HG02571 (cell line): Measurements from ENCODE around the gene EYS.
"Not testable (repeated sequence)": the region's sequence is repeated elsewhere in the genome, so short reads cannot be mapped to it uniquely, and the experiment has no call there.

Experiments
- ATAC-seq: cut with Tn5 transposase; IDR thresholded peaks from one replicate; pipeline ENCODE4 v1.9.1; 2021; ENCODE audit warnings: mild to moderate bottlenecking, moderate library complexity; ENCODE audit not compliant: unreplicated experiment

Gene EYS

GRCh38 chr6:65112435-65112834 is 594.6 kb downstream of the EYS start:
- ATAC-seq = no peak

GRCh38 chr6:65110031-65110430 is 597.0 kb downstream of the EYS start:
- ATAC-seq = no peak

- ATAC-seq = no peak
These were observed 608.7 kb downstream of the EYS start for GRCh38 chr6:65098349-65098748.

GRCh38 chr6:65091561-65091960 is 615.5 kb downstream of the EYS start:
- no peak for ATAC-seq

GRCh38 chr6:65088575-65088974 is 618.5 kb downstream of the EYS start:
- no peak for ATAC-seq

- ATAC-seq = no peak
These were observed 625.3 kb downstream of the EYS start for GRCh38 chr6:65081756-65082155.

GRCh38 chr6:65075705-65076230 is 631.3 kb downstream of the EYS start:
- no peak for ATAC-seq

- ATAC-seq = no peak
These were observed 634.5 kb downstream of the EYS start for GRCh38 chr6:65072500-65072899.

DNA sequence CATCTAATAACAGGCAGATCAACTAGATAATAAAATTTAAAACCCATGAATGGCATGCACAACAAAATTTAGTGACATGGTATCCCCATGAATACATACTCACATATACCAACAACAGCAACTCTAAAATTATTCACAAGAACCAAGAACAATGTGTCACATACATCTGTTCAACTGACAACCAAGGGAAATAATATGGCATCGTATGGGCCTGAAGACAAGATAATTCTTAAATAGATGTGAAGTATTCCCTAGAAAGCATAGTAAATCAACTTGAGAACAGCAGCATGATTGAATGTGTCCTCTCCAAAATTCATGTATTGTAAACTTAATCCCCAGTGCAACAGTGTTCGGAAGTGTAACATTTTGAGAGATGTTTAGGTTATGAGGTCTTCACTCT is 635.5 kb downstream of the EYS start:
- no peak for ATAC-seq

- ATAC-seq = no peak
These were observed 642.2 kb downstream of the EYS start for GRCh38 chr6:65064844-65065243.

GRCh38 chr6:65059568-65059967 is 647.5 kb downstream of the EYS start:
- no peak for ATAC-seq

DNA sequence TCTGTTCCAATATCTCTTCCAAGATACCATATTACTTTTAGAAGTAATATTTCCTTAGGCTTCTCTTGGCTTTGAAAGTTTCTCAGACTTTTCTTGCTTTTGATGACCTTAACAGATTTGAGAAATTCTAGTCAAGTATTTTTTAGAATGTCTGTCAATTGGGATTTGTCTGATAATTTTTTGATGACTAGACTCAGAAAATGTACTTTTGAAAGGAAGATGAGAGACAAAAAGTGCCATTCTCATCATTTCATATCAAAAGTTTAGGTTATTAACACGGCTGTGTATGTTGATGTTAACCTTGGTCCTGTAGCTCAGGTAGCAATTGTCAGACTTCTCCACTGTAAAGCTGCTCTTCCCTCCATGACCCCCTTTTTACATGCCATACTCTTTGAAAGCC is 651.5 kb downstream of the EYS start:
- ATAC-seq = no peak

GRCh38 chr6:65052626-65053025 is 654.4 kb downstream of the EYS start:
- no peak for ATAC-seq

DNA sequence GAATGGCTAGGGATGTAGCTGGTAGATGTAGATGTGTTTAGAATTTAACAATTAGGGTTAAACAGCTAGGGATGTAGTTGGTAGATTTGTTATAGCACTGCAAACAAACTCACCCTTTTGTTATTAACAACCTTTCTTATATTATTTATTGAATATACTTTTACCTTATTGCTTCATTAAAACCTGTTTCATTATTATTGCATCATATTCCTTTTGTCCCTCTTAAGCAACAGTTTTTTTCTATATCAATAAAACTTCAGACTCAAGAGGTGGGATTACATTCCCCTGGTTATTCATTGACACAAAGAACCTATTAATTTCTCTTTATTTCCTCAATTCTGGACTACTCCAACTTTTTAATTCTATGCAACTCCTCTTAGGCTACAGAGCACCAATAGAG is 661.2 kb downstream of the EYS start:
- no peak for ATAC-seq

GRCh38 chr6:65014006-65014405 is 693.0 kb downstream of the EYS start:
- ATAC-seq = no peak

- no peak for ATAC-seq
These were observed 700.2 kb downstream of the EYS start for GRCh38 chr6:65006788-65007187.

- no peak for ATAC-seq
These were observed 702.7 kb downstream of the EYS start for GRCh38 chr6:65004283-65004682.

GRCh38 chr6:65002882-65003281 is 704.1 kb downstream of the EYS start:
- not testable (repeated sequence) for ATAC-seq

DNA sequence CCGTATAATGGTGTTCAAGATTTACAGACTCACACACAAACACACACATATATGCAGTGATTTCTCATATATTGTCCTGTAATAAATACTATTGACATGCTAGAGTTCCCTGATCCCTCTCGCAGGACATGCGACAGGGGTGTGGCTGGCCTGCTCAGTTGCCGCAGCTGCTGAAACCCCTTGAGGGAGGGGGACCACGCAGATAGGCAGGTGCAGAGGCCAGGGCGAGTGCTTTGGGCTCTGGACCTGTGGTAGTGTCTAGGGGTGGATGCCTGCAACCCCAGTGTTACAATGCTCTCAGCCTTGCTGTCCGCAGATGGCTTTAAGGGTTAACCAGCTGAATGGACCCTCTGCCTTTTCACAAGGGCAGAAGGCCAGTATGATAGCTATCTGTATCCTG is 706.2 kb downstream of the EYS start:
- no peak for ATAC-seq

- ATAC-seq = no peak
These were observed 708.8 kb downstream of the EYS start for GRCh38 chr6:64998204-64998603.

GRCh38 chr6:64996301-64996700 is 710.7 kb downstream of the EYS start:
- ATAC-seq = no peak

DNA sequence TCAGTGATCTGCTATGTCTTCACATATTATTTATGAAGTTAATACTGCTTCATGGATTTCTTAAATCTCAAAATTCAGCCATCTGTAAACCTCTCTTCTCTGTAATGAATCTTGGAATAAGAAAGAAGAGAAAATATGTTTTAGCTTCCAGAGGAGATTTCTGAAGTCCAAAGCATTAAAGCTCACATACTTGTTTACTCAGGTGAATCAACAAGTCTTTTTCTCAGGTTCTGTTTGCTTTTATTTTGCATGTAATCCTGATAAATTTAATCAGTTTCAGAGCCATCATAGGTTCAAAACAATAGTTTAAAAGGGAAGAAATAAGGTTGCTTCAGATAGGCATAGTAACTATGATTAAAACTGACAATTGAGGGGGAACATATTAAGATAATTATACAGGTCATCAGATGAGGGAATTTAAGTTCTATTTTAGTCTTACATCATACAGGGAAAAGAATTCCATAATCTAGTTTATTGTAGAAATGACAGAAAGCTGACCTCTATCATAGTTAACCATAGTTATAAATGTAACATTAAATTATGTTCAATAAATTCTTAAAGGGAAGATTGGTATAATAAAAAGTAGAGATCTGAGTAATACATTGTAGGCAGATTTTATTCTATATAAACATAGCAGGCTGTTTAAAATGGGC is 716.2 kb downstream of the EYS start:
- ATAC-seq = no peak

GRCh38 chr6:64988148-64988547 is 718.9 kb downstream of the EYS start:
- ATAC-seq = no peak
